Skeletal muscle satellite cell (primary cell): ENCODE data around the gene RTKN.
A peak's percentile ranks its signal among the peaks of the same experiment; 100 is the strongest.
"Not testable (repeated sequence)": the region's sequence is repeated elsewhere in the genome, so short reads cannot be mapped to it uniquely, and the experiment has no call there.

Source experiments
- H3K27me3 ChIP-seq: 2 replicates; pipeline ENCODE4 v1.7.0; 2013; ENCODE audit warnings: low read length; ENCODE audit not compliant: control insufficient read depth, insufficient read depth
- H3K36me3 ChIP-seq: 2 replicates; pipeline ENCODE4 v1.7.0; 2013; ENCODE audit warnings: mild to moderate bottlenecking, control low read depth, low read length; ENCODE audit not compliant: insufficient read depth
- H3K4me1 ChIP-seq: 2 replicates; pipeline ENCODE4 v1.7.0; 2013; ENCODE audit warnings: low read length; ENCODE audit not compliant: control insufficient read depth, insufficient read depth
- H3K4me2 ChIP-seq: 2 replicates; pipeline ENCODE4 v1.7.0; 2013; ENCODE audit warnings: mild to moderate bottlenecking, low read length
- H3K4me3 ChIP-seq: 2 replicates; pipeline ENCODE4 v1.7.0; 2013; ENCODE audit warnings: low read length
- H3K9ac ChIP-seq: 2 replicates; pipeline ENCODE4 v1.7.0; 2013; ENCODE audit warnings: mild to moderate bottlenecking, low read depth, low read length, moderate library complexity
- H3K9me3 ChIP-seq: replicated peaks from 2 replicates; pipeline ENCODE4 v1.7.0; 2013; ENCODE audit warnings: mild to moderate bottlenecking, control low read depth, low read length

The RTKN gene

GRCh38 chr2:74459503-74460118 is 17.9 kb upstream of the RTKN start:
- peak overlapping the region; percentile 95 for H3K4me3 ChIP-seq
- peak overlapping the region; percentile 93 for H3K4me2 ChIP-seq
- H3K4me1 ChIP-seq: peaks cover 22% of the 10 kb centered on the region
- H3K9ac ChIP-seq, H3K9me3 ChIP-seq, H3K27me3 ChIP-seq: not testable (repeated sequence)
- H3K36me3 ChIP-seq: peaks cover 25% of the 10 kb centered on the region

GRCh38 chr2:74458938-74459363 is 17.2 kb upstream of the RTKN start:
- Histone ChIP-seq H3K4me3 (peak overlapping the region; percentile 95), H3K9me3 (no peaks in the 10 kb centered on the region), H3K4me2 (peak overlapping the region; percentile 93), H3K36me3 (peaks cover 25% of the 10 kb centered on the region), H3K27me3 (no peaks in the 10 kb centered on the region), H3K4me1 (peaks cover 25% of the 10 kb centered on the region), H3K9ac (peak overlapping the region; percentile 91)

GRCh38 chr2:74458132-74458937 is 16.6 kb upstream of the RTKN start, which contains the start of gene WBP1:
TSS of gene WBP1 (plus strand) at chr2:74458438. CDS start at chr2:74458603, 165 bp downstream.
- H3K4me1 ChIP-seq: peaks cover 25% of the 10 kb centered on the region
- H3K9ac ChIP-seq: peak within 1 kb of the TSS; percentile 91
- no peaks in the 10 kb centered on the region for H3K9me3 ChIP-seq
- H3K36me3 ChIP-seq: peaks cover 25% of the 10 kb centered on the region
- peak within 1 kb of the TSS; percentile 95 for H3K4me3 ChIP-seq
- H3K27me3 ChIP-seq: no peaks in the 10 kb centered on the region
- peak within 1 kb of the TSS; percentile 93 for H3K4me2 ChIP-seq

GRCh38 chr2:74457549-74458131 is 15.9 kb upstream of the RTKN start:
- Histone ChIP-seq H3K9ac (peak overlapping the region; percentile 77), H3K4me1 (peaks cover 25% of the 10 kb centered on the region), H3K27me3 (no peaks in the 10 kb centered on the region), H3K4me3 (peak overlapping the region; percentile 67), H3K4me2 (peak overlapping the region; percentile 81), H3K36me3 (peaks cover 21% of the 10 kb centered on the region), H3K9me3 (no peaks in the 10 kb centered on the region)

- H3K4me1 ChIP-seq: peaks cover 25% of the 10 kb centered on the region
- no peaks in the 10 kb centered on the region for H3K27me3 ChIP-seq
- no peaks in the 10 kb centered on the region for H3K9me3 ChIP-seq
- H3K9ac ChIP-seq: peak overlapping the region; percentile 68
- H3K4me3 ChIP-seq: peak overlapping the region; percentile 67
- peak overlapping the region; percentile 81 for H3K4me2 ChIP-seq
- H3K36me3 ChIP-seq: peaks cover 16% of the 10 kb centered on the region
These were observed 15.4 kb upstream of the RTKN start for GRCh38 chr2:74457129-74457548.

GRCh38 chr2:74454654-74455511 is 13.1 kb upstream of the RTKN start, which contains the start of gene INO80B:
TSS of gene INO80B (plus strand) at chr2:74455087. CDS start at chr2:74455117, 30 bp downstream.
- H3K9me3 ChIP-seq: no peaks in the 10 kb centered on the region
- no peaks in the 10 kb centered on the region for H3K27me3 ChIP-seq
- H3K4me1 ChIP-seq: peaks cover 25% of the 10 kb centered on the region
- peak within 1 kb of the TSS; percentile 85 for H3K9ac ChIP-seq
- H3K4me2 ChIP-seq: peak within 1 kb of the TSS; percentile 96
- H3K36me3 ChIP-seq: peaks cover 5% of the 10 kb centered on the region
- peak within 1 kb of the TSS; percentile 90 for H3K4me3 ChIP-seq

GRCh38 chr2:74450570-74451190 is 8.9 kb upstream of the RTKN start:
- H3K4me2 ChIP-seq: no peak overlapping the region
- H3K27me3 ChIP-seq: no peaks in the 10 kb centered on the region
- no peak overlapping the region for H3K4me3 ChIP-seq
- H3K36me3 ChIP-seq: no peaks in the 10 kb centered on the region
- no peak overlapping the region for H3K9ac ChIP-seq
- no peaks in the 10 kb centered on the region for H3K9me3 ChIP-seq
- H3K4me1 ChIP-seq: peaks cover 9% of the 10 kb centered on the region

- Histone ChIP-seq H3K36me3 (no peaks in the 10 kb centered on the region), H3K4me3 (no peak overlapping the region), H3K9me3 (no peaks in the 10 kb centered on the region), H3K9ac (no peak overlapping the region), H3K4me1 (peaks cover 9% of the 10 kb centered on the region), H3K27me3 (peaks cover 8% of the 10 kb centered on the region), H3K4me2 (no peak overlapping the region)
These were observed 7.0 kb upstream of the RTKN start for GRCh38 chr2:74448771-74449170.

- Histone ChIP-seq H3K27me3 (peaks cover 8% of the 10 kb centered on the region), H3K9ac (no peak overlapping the region), H3K9me3 (no peaks in the 10 kb centered on the region), H3K36me3 (no peaks in the 10 kb centered on the region), H3K4me1 (peaks cover 10% of the 10 kb centered on the region), H3K4me2 (no peak overlapping the region), H3K4me3 (no peak overlapping the region)
These were observed 5.7 kb upstream of the RTKN start for GRCh38 chr2:74447230-74447999.
